Thyroid gland (tissue), 4 donors: ENCODE measurements around the gene CCDC149.

Experiments
- POLR2A ChIP-seq, 2 donors: fragments of 450-650 bp; IDR thresholded peaks; one replicate each; pipeline ENCODE4 v1.6.1; 2017; ENCODE audit warnings: antibody characterized with exemption in 2 of 2, mild to moderate bottlenecking in 2 of 2, moderate library complexity in 1 of 2
- TF ChIP-seq, protein P1 (sequence below), 6 experiments: fragments of 200-600 bp in 3 of 6; fragments of 450-650 bp in 3 of 6; sonication (generic) in 3 of 6; IDR thresholded peaks; one replicate each; pipeline ENCODE4 v1.5.1; 2016 to 2019; ENCODE audit warnings: antibody characterized with exemption in 6 of 6, mild to moderate bottlenecking in 2 of 6, inconsistent platforms in 1 of 6, moderate library complexity in 1 of 6

DNA sequence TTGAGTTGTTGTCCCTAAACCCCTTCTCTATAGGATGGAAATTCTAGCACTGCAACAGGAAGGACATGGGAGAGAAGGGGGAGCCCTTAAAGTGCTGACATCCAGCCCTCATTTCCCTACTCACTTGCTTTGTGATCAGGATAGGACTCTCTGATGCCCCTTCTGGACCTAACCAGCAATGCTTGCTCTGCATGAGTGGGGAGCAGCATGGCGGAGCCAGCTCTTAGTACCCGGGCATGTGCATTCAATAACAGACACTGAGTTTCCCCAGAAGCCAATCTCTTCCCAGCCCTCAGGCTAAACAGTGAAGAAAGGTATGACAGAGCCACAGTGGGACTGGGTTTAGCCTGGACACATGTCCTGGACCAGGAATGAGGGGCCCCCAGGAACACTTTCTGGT lies 103.5 kb downstream of the CCDC149 start:
- TF ChIP-seq, protein P1, sequence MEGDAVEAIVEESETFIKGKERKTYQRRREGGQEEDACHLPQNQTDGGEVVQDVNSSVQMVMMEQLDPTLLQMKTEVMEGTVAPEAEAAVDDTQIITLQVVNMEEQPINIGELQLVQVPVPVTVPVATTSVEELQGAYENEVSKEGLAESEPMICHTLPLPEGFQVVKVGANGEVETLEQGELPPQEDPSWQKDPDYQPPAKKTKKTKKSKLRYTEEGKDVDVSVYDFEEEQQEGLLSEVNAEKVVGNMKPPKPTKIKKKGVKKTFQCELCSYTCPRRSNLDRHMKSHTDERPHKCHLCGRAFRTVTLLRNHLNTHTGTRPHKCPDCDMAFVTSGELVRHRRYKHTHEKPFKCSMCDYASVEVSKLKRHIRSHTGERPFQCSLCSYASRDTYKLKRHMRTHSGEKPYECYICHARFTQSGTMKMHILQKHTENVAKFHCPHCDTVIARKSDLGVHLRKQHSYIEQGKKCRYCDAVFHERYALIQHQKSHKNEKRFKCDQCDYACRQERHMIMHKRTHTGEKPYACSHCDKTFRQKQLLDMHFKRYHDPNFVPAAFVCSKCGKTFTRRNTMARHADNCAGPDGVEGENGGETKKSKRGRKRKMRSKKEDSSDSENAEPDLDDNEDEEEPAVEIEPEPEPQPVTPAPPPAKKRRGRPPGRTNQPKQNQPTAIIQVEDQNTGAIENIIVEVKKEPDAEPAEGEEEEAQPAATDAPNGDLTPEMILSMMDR (IDR thresholded peaks at IDR 0.05) = peak in 1 of 6 experiments; percentile 12
- TF ChIP-seq POLR2A (IDR thresholded peaks at IDR 0.05) = no peak
